GM19043 (cell line): ENCODE measurements around the gene PFKM.

Experiments
- ATAC-seq: cut with Tn5 transposase; IDR thresholded peaks from one replicate; pipeline ENCODE4 v1.9.1; 2021; ENCODE audit warnings: low read depth; ENCODE audit not compliant: unreplicated experiment

PFKM gene

GRCh38 chr12:48183876-48184548, 64.8 kb downstream of the PFKM start:
- no peak for ATAC-seq

GRCh38 chr12:48184549-48184922, 65.4 kb downstream of the PFKM start:
- no peak for ATAC-seq

GRCh38 chr12:48185181-48185919, 66.2 kb downstream of the PFKM start:
- no peak for ATAC-seq

- ATAC-seq: no peak
Measured at GRCh38 chr12:48187916-48188695, 68.9 kb downstream of the PFKM start.

GRCh38 chr12:48189331-48190125, 70.4 kb downstream of the PFKM start:
- ATAC-seq: no peak

- ATAC-seq: no peak
Measured at GRCh38 chr12:48191096-48191495, 71.9 kb downstream of the PFKM start.

GRCh38 chr12:48192861-48193260, 73.7 kb downstream of the PFKM start:
- no peak for ATAC-seq

GRCh38 chr12:48193623-48194022, 74.5 kb downstream of the PFKM start:
- no peak for ATAC-seq

GRCh38 chr12:48194799-48195201, 75.6 kb downstream of the PFKM start:
- ATAC-seq: no peak
